ENCODE data around the gene CDK6.

DNA sequence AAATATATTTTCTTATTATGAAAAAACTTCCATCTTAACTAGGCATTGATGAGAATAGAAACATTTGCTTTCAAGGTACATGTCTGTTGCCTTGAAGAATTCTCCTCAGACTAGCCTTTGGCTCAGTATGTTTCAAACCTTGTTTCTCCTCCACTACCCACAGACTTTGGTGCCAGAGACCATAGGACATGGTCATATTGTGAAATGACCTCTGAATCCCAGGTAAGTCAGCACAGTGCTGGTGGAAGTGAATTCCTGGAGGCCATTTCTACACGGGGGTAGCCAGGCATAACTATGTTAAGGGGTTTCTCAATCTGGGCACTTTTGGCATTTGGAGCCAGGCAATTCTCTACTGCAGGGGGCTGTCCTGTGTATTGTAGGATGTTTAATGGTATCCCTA, 133.8 kb downstream of the CDK6 start:
- TF ChIP-seq, protein P1, sequence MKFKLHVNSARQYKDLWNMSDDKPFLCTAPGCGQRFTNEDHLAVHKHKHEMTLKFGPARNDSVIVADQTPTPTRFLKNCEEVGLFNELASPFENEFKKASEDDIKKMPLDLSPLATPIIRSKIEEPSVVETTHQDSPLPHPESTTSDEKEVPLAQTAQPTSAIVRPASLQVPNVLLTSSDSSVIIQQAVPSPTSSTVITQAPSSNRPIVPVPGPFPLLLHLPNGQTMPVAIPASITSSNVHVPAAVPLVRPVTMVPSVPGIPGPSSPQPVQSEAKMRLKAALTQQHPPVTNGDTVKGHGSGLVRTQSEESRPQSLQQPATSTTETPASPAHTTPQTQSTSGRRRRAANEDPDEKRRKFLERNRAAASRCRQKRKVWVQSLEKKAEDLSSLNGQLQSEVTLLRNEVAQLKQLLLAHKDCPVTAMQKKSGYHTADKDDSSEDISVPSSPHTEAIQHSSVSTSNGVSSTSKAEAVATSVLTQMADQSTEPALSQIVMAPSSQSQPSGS (IDR thresholded peaks at IDR 0.05; ENCODE audit: low read length): no peak
- TF ChIP-seq, protein P2, sequence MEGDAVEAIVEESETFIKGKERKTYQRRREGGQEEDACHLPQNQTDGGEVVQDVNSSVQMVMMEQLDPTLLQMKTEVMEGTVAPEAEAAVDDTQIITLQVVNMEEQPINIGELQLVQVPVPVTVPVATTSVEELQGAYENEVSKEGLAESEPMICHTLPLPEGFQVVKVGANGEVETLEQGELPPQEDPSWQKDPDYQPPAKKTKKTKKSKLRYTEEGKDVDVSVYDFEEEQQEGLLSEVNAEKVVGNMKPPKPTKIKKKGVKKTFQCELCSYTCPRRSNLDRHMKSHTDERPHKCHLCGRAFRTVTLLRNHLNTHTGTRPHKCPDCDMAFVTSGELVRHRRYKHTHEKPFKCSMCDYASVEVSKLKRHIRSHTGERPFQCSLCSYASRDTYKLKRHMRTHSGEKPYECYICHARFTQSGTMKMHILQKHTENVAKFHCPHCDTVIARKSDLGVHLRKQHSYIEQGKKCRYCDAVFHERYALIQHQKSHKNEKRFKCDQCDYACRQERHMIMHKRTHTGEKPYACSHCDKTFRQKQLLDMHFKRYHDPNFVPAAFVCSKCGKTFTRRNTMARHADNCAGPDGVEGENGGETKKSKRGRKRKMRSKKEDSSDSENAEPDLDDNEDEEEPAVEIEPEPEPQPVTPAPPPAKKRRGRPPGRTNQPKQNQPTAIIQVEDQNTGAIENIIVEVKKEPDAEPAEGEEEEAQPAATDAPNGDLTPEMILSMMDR (IDR thresholded peaks at IDR 0.05; ENCODE audit: control extremely low read depth in 1 of 3, insufficient read depth in 1 of 3, low read depth in 1 of 3, low read length in 3 of 3): no peak
- TF ChIP-seq GABPA (IDR thresholded peaks at IDR 0.05; ENCODE audit: borderline replicate concordance, insufficient read depth, low read length) (no peak), EP300 (IDR thresholded peaks at IDR 0.05; ENCODE audit: borderline replicate concordance in 1 of 2, low read depth in 2 of 2, low read length in 2 of 2) (no peak), BRCA1 (IDR thresholded peaks at IDR 0.05; ENCODE audit: low read depth, low read length) (no peak), POLR2A (IDR thresholded peaks at IDR 0.05; ENCODE audit: control extremely low read depth in 1 of 2, low read depth in 2 of 2, low read length in 2 of 2) (no peak), POLR2AphosphoS5 (IDR thresholded peaks at IDR 0.05; ENCODE audit: low read depth, low read length) (no peak), HDAC2 (IDR thresholded peaks at IDR 0.05; ENCODE audit: borderline replicate concordance in 1 of 2, low read depth in 2 of 2, low read length in 2 of 2) (no peak)
- TF ChIP-seq, protein P3, sequence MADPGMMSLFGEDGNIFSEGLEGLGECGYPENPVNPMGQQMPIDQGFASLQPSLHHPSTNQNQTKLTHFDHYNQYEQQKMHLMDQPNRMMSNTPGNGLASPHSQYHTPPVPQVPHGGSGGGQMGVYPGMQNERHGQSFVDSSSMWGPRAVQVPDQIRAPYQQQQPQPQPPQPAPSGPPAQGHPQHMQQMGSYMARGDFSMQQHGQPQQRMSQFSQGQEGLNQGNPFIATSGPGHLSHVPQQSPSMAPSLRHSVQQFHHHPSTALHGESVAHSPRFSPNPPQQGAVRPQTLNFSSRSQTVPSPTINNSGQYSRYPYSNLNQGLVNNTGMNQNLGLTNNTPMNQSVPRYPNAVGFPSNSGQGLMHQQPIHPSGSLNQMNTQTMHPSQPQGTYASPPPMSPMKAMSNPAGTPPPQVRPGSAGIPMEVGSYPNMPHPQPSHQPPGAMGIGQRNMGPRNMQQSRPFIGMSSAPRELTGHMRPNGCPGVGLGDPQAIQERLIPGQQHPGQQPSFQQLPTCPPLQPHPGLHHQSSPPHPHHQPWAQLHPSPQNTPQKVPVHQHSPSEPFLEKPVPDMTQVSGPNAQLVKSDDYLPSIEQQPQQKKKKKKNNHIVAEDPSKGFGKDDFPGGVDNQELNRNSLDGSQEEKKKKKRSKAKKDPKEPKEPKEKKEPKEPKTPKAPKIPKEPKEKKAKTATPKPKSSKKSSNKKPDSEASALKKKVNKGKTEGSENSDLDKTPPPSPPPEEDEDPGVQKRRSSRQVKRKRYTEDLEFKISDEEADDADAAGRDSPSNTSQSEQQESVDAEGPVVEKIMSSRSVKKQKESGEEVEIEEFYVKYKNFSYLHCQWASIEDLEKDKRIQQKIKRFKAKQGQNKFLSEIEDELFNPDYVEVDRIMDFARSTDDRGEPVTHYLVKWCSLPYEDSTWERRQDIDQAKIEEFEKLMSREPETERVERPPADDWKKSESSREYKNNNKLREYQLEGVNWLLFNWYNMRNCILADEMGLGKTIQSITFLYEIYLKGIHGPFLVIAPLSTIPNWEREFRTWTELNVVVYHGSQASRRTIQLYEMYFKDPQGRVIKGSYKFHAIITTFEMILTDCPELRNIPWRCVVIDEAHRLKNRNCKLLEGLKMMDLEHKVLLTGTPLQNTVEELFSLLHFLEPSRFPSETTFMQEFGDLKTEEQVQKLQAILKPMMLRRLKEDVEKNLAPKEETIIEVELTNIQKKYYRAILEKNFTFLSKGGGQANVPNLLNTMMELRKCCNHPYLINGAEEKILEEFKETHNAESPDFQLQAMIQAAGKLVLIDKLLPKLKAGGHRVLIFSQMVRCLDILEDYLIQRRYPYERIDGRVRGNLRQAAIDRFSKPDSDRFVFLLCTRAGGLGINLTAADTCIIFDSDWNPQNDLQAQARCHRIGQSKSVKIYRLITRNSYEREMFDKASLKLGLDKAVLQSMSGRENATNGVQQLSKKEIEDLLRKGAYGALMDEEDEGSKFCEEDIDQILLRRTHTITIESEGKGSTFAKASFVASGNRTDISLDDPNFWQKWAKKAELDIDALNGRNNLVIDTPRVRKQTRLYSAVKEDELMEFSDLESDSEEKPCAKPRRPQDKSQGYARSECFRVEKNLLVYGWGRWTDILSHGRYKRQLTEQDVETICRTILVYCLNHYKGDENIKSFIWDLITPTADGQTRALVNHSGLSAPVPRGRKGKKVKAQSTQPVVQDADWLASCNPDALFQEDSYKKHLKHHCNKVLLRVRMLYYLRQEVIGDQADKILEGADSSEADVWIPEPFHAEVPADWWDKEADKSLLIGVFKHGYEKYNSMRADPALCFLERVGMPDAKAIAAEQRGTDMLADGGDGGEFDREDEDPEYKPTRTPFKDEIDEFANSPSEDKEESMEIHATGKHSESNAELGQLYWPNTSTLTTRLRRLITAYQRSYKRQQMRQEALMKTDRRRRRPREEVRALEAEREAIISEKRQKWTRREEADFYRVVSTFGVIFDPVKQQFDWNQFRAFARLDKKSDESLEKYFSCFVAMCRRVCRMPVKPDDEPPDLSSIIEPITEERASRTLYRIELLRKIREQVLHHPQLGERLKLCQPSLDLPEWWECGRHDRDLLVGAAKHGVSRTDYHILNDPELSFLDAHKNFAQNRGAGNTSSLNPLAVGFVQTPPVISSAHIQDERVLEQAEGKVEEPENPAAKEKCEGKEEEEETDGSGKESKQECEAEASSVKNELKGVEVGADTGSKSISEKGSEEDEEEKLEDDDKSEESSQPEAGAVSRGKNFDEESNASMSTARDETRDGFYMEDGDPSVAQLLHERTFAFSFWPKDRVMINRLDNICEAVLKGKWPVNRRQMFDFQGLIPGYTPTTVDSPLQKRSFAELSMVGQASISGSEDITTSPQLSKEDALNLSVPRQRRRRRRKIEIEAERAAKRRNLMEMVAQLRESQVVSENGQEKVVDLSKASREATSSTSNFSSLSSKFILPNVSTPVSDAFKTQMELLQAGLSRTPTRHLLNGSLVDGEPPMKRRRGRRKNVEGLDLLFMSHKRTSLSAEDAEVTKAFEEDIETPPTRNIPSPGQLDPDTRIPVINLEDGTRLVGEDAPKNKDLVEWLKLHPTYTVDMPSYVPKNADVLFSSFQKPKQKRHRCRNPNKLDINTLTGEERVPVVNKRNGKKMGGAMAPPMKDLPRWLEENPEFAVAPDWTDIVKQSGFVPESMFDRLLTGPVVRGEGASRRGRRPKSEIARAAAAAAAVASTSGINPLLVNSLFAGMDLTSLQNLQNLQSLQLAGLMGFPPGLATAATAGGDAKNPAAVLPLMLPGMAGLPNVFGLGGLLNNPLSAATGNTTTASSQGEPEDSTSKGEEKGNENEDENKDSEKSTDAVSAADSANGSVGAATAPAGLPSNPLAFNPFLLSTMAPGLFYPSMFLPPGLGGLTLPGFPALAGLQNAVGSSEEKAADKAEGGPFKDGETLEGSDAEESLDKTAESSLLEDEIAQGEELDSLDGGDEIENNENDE (IDR thresholded peaks at IDR 0.05; ENCODE audit: insufficient replicate concordance, low read length): no peak
- TF ChIP-seq, protein P4, sequence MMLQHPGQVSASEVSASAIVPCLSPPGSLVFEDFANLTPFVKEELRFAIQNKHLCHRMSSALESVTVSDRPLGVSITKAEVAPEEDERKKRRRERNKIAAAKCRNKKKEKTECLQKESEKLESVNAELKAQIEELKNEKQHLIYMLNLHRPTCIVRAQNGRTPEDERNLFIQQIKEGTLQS (IDR thresholded peaks at IDR 0.05; ENCODE audit: insufficient read depth, low read depth, low read length): no peak

All from H1 (cell line).